ENCODE results near the gene PUM2. TPM values are rescaled to one million over a fixed set of nuclear protein-coding genes. Genes with fewer than 3 reads are reported as not detected.

PUM2 gene
- 10 to 100 TPM; 26.0 to 36.4 (median 29.6) TPM for total RNA-seq

- Histone ChIP-seq H3K27ac (peak within 1 kb of the TSS; percentile 93 to 99 (median 98)), H3K9me3 (no peaks in the 10 kb centered on the region), H3K4me3 (peak within 1 kb of the TSS; percentile 86 to 98 (median 95)), H3K4me1 (peaks cover 42 to 44% of the 10 kb centered on the region in 2 donors), H3K36me3 (no peaks in the 10 kb centered on the region), H3K27me3 (no peaks in the 10 kb centered on the region)
- in situ Hi-C loops (cut with MboI; ENCODE audit: low sequenced_read_pairs in 4 of 4) (loop anchor here in 2 of 4 donors (10.0 to 25.0 kb wide), 2 partner anchors 294 to 611 kb away; no protein-coding TSS in a partner anchor), intact Hi-C loops (cut with DNase I; ENCODE audit: low total_unique reads) (loop anchor here (2.0 to 5.0 kb wide), 2 partner anchors 299 to 300 kb away; partner anchors contain the start of genes HS1BP3 and LAPTM4A)
- ATAC-seq, result peak; percentile 87 to 89
- TF ChIP-seq CTCF (IDR thresholded peaks at IDR 0.05 in 4 of 5, conservative IDR thresholded peaks at IDR 0.05 in 1 of 5) (peak in 2 of 5 experiments; percentile 9 to 23), POLR2A (IDR thresholded peaks at IDR 0.05) (peak; percentile 53 to 71)
- DNase-seq, result peak; percentile 88 to 95
Measured at GRCh38 chr2:20350753-20351554, at the start of gene PUM2. TSS of gene PUM2 (minus strand) at chr2:20350844. CDS start at chr2:20327360, 23,484 bp downstream.

GRCh38 chr2:20400306-20400705 is 49.7 kb upstream of the PUM2 start:
- Histone ChIP-seq H3K9me3 (no peaks in the 10 kb centered on the region), H3K27me3 (no peaks in the 10 kb centered on the region), H3K4me3 (no peak overlapping the region), H3K36me3 (no peaks in the 10 kb centered on the region), H3K27ac (no peak overlapping the region), H3K4me1 (no peaks in the 10 kb centered on the region)
- in situ Hi-C loops (cut with MboI; ENCODE audit: low sequenced_read_pairs in 4 of 4), result no loop called here
- intact Hi-C loops (cut with DNase I; ENCODE audit: low total_unique reads), result no loop called here
- no peak for DNase-seq
- no peak for TF ChIP-seq POLR2A (IDR thresholded peaks at IDR 0.05)
- no peak for TF ChIP-seq CTCF (IDR thresholded peaks at IDR 0.05 in 4 of 5, conservative IDR thresholded peaks at IDR 0.05 in 1 of 5)
- ATAC-seq, result no peak

- H3K27ac ChIP-seq, result no peak overlapping the region
- DNase-seq, result no peak
- intact Hi-C loops (cut with DNase I; ENCODE audit: low total_unique reads) (loop anchor here (5.0 kb wide), 2 partner anchors 33 to 243 kb away; no protein-coding TSS in a partner anchor), in situ Hi-C loops (cut with MboI; ENCODE audit: low sequenced_read_pairs in 4 of 4) (no loop called here)
- no peaks in the 10 kb centered on the region for H3K27me3 ChIP-seq
- no peak for TF ChIP-seq POLR2A (IDR thresholded peaks at IDR 0.05)
- TF ChIP-seq CTCF (IDR thresholded peaks at IDR 0.05 in 4 of 5, conservative IDR thresholded peaks at IDR 0.05 in 1 of 5), result no peak
- H3K4me3 ChIP-seq, result no peak overlapping the region
- H3K36me3 ChIP-seq, result no peaks in the 10 kb centered on the region
- H3K4me1 ChIP-seq, result no peaks in the 10 kb centered on the region
- ATAC-seq, result no peak
- H3K9me3 ChIP-seq, result no peaks in the 10 kb centered on the region
Measured at GRCh38 chr2:20398956-20399567, 48.4 kb upstream of the PUM2 start.

- Histone ChIP-seq H3K27me3 (no peaks in the 10 kb centered on the region), H3K4me1 (no peaks in the 10 kb centered on the region), H3K36me3 (no peaks in the 10 kb centered on the region), H3K27ac (no peak overlapping the region), H3K4me3 (no peak overlapping the region), H3K9me3 (no peaks in the 10 kb centered on the region)
- ATAC-seq (no peak), DNase-seq (no peak)
- intact Hi-C loops (cut with DNase I; ENCODE audit: low total_unique reads), result loop anchor here (5.0 kb wide), 2 partner anchors 34 to 244 kb away; no protein-coding TSS in a partner anchor
- in situ Hi-C loops (cut with MboI; ENCODE audit: low sequenced_read_pairs in 4 of 4), result no loop called here
- TF ChIP-seq POLR2A (IDR thresholded peaks at IDR 0.05) (no peak), CTCF (IDR thresholded peaks at IDR 0.05 in 4 of 5, conservative IDR thresholded peaks at IDR 0.05 in 1 of 5) (no peak)
Measured at GRCh38 chr2:20397811-20398447, 47.3 kb upstream of the PUM2 start.

Measured in gastrocnemius medialis (tissue), 4 donors.